GM23248 (cell line): ENCODE measurements around the gene TNNC1.

Experiments used
- EZH2 ChIP-seq: fragments of 200-600 bp; sonication (generic); IDR thresholded peaks from 2 replicates; pipeline ENCODE4 v1.6.1; 2018; ENCODE audit warnings: antibody characterized with exemption, mild to moderate bottlenecking; ENCODE audit not compliant: insufficient read depth, poor library complexity, severe bottlenecking
- EZH2phosphoT487 ChIP-seq: fragments of 200-600 bp; sonication (generic); IDR thresholded peaks from 2 replicates; pipeline ENCODE4 v1.6.1; 2018; ENCODE audit warnings: antibody characterized with exemption, moderate library complexity, mild to moderate bottlenecking, low read depth; ENCODE audit not compliant: insufficient read depth

- no peak for TF ChIP-seq EZH2phosphoT487
- no peak for TF ChIP-seq EZH2
Measured at GRCh38 chr3:52461874-52462273, 8.0 kb upstream of the TNNC1 start.
